ENCODE data around the gene PLD6.

PLD6 gene

GRCh38 chr17:17237026-17237799 lies 31.1 kb upstream of the PLD6 start, which contains the start of gene FLCN:
TSS of gene FLCN (minus strand) at chr17:17237168. CDS start at chr17:17228137, 9,031 bp downstream.
- DNase-seq (ENCODE audit: insufficient read length, low spot score): peak; percentile 86
- TF ChIP-seq PAX5 (IDR thresholded peaks at IDR 0.05; ENCODE audit: insufficient read depth, low read length, severe bottlenecking): no peak
- peak; percentile 91 for TF ChIP-seq POLR2A (IDR thresholded peaks at IDR 0.05; ENCODE audit: low read depth, low read length)
- TF ChIP-seq TAF1 (IDR thresholded peaks at IDR 0.05; ENCODE audit: low read depth, low read length): peak; percentile 91
- peak; percentile 38; the same call in 1 of the 2 replicates for TF ChIP-seq POU2F2 (IDR thresholded peaks at IDR 0.05; ENCODE audit: low read depth, low read length)
- peak; percentile 89 for TF ChIP-seq POLR2AphosphoS5 (IDR thresholded peaks at IDR 0.05; ENCODE audit: low read depth, low read length)
- TF ChIP-seq SPI1 (IDR thresholded peaks at IDR 0.05; ENCODE audit: low read depth, low read length): no peak
- peak; percentile 90 for FAIRE-seq

DNA sequence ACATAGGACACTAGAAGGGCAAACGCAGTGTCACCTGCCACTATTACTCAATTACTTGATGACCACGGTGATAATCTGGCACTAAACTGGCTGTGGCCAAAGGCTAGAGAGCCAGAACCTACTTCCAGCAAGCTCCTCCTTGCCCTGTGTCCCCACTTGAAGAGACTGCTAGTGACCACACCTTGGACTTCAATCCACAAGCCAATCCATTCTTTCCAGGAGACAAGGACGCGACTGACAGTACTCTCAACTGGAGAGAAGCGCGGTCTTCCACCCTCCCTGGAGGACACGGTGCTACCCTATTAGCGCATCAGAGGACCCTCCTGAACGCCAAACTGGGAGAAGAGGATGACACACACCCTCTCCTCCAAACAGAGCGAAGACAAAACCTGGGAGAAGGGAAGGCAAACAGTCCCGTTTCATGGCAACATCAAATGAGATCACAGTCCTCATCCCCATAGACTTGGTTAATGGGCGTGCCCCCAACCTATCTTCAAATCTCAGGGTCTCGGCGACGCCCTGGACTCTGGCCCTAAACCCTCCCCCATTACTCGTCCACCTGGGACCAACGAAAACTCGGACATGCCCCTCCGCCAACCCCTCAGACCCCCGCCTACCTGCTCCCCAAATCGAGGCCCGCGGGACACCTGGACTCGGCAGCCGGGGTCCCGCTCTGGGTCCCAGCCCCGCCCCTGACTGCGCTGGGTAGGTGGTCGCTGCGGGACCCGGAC lies 30.3 kb upstream of the PLD6 start:
- DNase-seq (ENCODE audit: insufficient read length, low spot score): no peak
- TF ChIP-seq POLR2A (IDR thresholded peaks at IDR 0.05; ENCODE audit: low read depth, low read length) (no peak), PAX5 (IDR thresholded peaks at IDR 0.05; ENCODE audit: insufficient read depth, low read length, severe bottlenecking) (no peak), TAF1 (IDR thresholded peaks at IDR 0.05; ENCODE audit: low read depth, low read length) (no peak), POLR2AphosphoS5 (IDR thresholded peaks at IDR 0.05; ENCODE audit: low read depth, low read length) (no peak), POU2F2 (IDR thresholded peaks at IDR 0.05; ENCODE audit: low read depth, low read length) (no peak), SPI1 (IDR thresholded peaks at IDR 0.05; ENCODE audit: low read depth, low read length) (no peak)
- peak; percentile 33 for FAIRE-seq

DNA sequence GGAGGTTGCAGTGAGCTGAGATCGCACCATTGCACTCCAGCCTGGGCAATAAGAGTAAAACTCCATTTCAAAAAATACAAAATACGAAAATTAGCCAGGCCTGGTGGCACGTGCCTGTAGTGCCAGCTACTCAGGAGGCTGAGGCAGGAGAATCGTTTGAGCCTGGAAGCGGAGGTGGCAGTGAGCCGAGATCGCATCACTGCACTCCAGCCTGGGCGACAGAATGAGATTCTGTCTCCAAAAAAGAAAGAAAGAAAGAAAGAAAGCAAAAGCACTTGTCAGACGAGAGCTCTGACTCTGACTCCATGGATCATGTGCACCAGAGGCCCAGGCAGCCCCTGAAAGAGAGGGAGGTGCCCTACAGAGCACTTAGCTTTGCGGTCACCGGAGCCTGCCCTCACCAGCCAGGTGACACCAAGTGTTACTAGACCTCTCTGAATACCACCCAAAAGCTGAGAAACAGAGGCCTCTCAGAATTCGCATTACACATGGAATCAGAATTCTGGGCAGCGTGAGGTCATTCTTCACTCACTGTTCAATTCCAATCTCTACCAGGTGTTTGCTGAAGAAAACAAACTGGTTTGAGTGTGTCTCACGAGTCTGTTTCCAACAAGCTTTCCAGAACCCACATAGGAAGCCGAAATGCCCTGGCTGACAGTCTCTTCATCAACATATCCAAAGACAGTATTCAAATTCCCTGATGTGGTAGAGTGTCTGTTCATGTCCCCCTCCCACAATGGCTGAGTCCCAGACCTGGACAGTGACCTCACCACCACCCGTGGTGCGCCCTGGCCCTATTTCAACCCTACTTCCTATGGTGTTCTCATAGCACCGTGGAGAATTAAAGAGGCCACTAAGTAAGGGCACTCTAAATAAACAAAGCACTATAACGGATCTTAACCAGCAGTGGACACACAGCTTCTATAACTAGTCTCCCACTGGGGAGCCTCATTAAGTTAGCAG lies 29.4 kb upstream of the PLD6 start:
- TF ChIP-seq POLR2AphosphoS5 (IDR thresholded peaks at IDR 0.05; ENCODE audit: low read depth, low read length): no peak
- TF ChIP-seq TAF1 (IDR thresholded peaks at IDR 0.05; ENCODE audit: low read depth, low read length): no peak
- TF ChIP-seq POLR2A (IDR thresholded peaks at IDR 0.05; ENCODE audit: low read depth, low read length): no peak
- no peak for TF ChIP-seq POU2F2 (IDR thresholded peaks at IDR 0.05; ENCODE audit: low read depth, low read length)
- DNase-seq (ENCODE audit: insufficient read length, low spot score) (no peak), FAIRE-seq (no peak)

GRCh38 chr17:17232303-17232621 lies 26.1 kb upstream of the PLD6 start:
- TF ChIP-seq PAX5 (IDR thresholded peaks at IDR 0.05; ENCODE audit: insufficient read depth, low read length, severe bottlenecking): no peak
- no peak for TF ChIP-seq POLR2AphosphoS5 (IDR thresholded peaks at IDR 0.05; ENCODE audit: low read depth, low read length)
- TF ChIP-seq POU2F2 (IDR thresholded peaks at IDR 0.05; ENCODE audit: low read depth, low read length): no peak
- TF ChIP-seq TAF1 (IDR thresholded peaks at IDR 0.05; ENCODE audit: low read depth, low read length): no peak
- DNase-seq (ENCODE audit: insufficient read length, low spot score): no peak
- no peak for FAIRE-seq

GRCh38 chr17:17231621-17232302 lies 25.6 kb upstream of the PLD6 start:
- no peak for TF ChIP-seq POLR2A (IDR thresholded peaks at IDR 0.05; ENCODE audit: low read depth, low read length)
- TF ChIP-seq TAF1 (IDR thresholded peaks at IDR 0.05; ENCODE audit: low read depth, low read length): no peak
- no peak for TF ChIP-seq PAX5 (IDR thresholded peaks at IDR 0.05; ENCODE audit: insufficient read depth, low read length, severe bottlenecking)
- no peak for TF ChIP-seq POU2F2 (IDR thresholded peaks at IDR 0.05; ENCODE audit: low read depth, low read length)
- TF ChIP-seq POLR2AphosphoS5 (IDR thresholded peaks at IDR 0.05; ENCODE audit: low read depth, low read length): no peak
- TF ChIP-seq SPI1 (IDR thresholded peaks at IDR 0.05; ENCODE audit: low read depth, low read length): no peak
- no peak for FAIRE-seq
- no peak for DNase-seq (ENCODE audit: insufficient read length, low spot score)

DNA sequence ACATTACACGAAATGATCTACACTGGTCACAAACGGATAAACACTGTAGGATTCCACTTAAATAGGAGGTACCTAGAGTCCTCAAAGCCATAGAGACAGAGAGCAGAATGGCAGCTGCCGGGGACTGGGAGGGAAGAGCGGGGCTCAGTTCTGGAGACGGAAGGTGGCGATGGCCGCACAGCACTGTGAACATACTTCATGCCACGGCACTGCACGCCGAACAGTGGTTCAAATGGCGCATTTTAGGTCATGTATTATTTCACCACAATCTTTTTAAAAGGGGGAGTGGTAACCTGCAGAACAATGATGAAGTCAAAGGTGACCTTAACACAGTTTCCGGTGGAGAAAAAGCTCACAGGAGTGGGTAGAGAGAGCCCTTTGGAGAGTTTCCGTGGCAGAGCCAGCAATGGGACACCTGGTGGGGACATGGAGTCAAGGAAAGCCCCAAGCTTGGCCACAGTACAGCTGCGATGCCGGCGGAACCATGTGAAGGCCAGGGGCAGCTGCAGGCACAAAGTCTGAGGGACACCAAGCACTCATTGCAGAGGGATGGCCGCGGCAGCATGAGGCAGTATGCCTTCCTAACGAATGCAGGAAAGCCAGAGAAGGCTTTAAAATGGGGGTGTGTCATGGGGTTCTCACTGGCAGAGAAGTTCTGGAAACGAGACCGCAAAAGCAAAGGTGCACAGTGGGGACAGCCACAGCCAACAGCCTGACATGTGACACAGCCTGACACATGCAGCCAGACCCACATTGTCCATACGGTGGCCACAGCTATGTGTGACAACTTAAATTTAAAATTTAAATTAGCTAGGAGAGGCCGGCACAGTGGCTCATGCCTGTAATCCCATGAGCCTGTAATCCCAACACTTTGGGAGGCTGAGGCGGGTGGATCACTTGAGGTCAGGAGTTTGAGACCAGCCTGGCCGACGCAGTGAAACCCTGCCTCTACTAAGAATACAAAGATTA lies 23.6 kb upstream of the PLD6 start:
- DNase-seq (ENCODE audit: insufficient read length, low spot score): no peak
- TF ChIP-seq POLR2A (IDR thresholded peaks at IDR 0.05; ENCODE audit: low read depth, low read length) (no peak), POU2F2 (IDR thresholded peaks at IDR 0.05; ENCODE audit: low read depth, low read length) (no peak), POLR2AphosphoS5 (IDR thresholded peaks at IDR 0.05; ENCODE audit: low read depth, low read length) (no peak), TAF1 (IDR thresholded peaks at IDR 0.05; ENCODE audit: low read depth, low read length) (no peak), PAX5 (IDR thresholded peaks at IDR 0.05; ENCODE audit: insufficient read depth, low read length, severe bottlenecking) (no peak), SPI1 (IDR thresholded peaks at IDR 0.05; ENCODE audit: low read depth, low read length) (no peak)
- no peak for FAIRE-seq

- no peak for FAIRE-seq
- no peak for DNase-seq (ENCODE audit: insufficient read length, low spot score)
- TF ChIP-seq POU2F2 (IDR thresholded peaks at IDR 0.05; ENCODE audit: low read depth, low read length) (no peak), PAX5 (IDR thresholded peaks at IDR 0.05; ENCODE audit: insufficient read depth, low read length, severe bottlenecking) (no peak), SPI1 (IDR thresholded peaks at IDR 0.05; ENCODE audit: low read depth, low read length) (no peak), TAF1 (IDR thresholded peaks at IDR 0.05; ENCODE audit: low read depth, low read length) (no peak), POLR2A (IDR thresholded peaks at IDR 0.05; ENCODE audit: low read depth, low read length) (no peak), POLR2AphosphoS5 (IDR thresholded peaks at IDR 0.05; ENCODE audit: low read depth, low read length) (no peak)
Observed at GRCh38 chr17:17228521-17229279, 22.6 kb upstream of the PLD6 start.
